SK-N-SH treated with all-trans-retinoic acid at 6 μM for 48 hours (cell line): ENCODE results near the gene ACO1.

ENCODE experiments used
- ATAC-seq: fragments of 200-7000 bp; cut with Tn5 transposase; 3 replicates; pipeline ENCODE4 v1.9.1; 2020; ENCODE audit warnings: mild to moderate bottlenecking, moderate library complexity
- ARNTL ChIP-seq: fragments of 450-650 bp; formaldehyde crosslinking; IDR thresholded peaks from 2 replicates; pipeline ENCODE4 v1.5.0; 2020; ENCODE audit warnings: low read depth, mild to moderate bottlenecking, moderate library complexity, borderline replicate concordance
- BACH2 ChIP-seq: fragments of 250-450 bp; sonication (Bioruptor Pico); IDR thresholded peaks from 2 replicates; pipeline ENCODE4 v1.9.0; 2021; ENCODE audit warnings: mild to moderate bottlenecking, borderline replicate concordance
- CREB5 ChIP-seq: fragments of 250-450 bp; sonication (Bioruptor Pico); IDR thresholded peaks from 2 replicates; pipeline ENCODE4 v1.5.1; 2020; ENCODE audit warnings: low read depth, mild to moderate bottlenecking, moderate library complexity
- CSDC2 ChIP-seq: fragments of 250-450 bp; sonication (Bioruptor Pico); IDR thresholded peaks from 2 replicates; pipeline ENCODE4 v1.5.0; 2020; ENCODE audit warnings: mild to moderate bottlenecking, moderate library complexity
- CSRNP3 ChIP-seq: fragments of 250-450 bp; sonication (Bioruptor Pico); IDR thresholded peaks from 2 replicates; pipeline ENCODE4 v1.5.1; 2021; ENCODE audit warnings: mild to moderate bottlenecking, moderate library complexity
- ESRRG ChIP-seq: fragments of 250-450 bp; sonication (Bioruptor Pico); IDR thresholded peaks from 2 replicates; pipeline ENCODE4 v1.6.1; 2021; ENCODE audit warnings: mild to moderate bottlenecking
- GLIS3 ChIP-seq: fragments of 250-450 bp; sonication (Bioruptor Pico); IDR thresholded peaks from 2 replicates; pipeline ENCODE4 v1.5.0; 2020; ENCODE audit warnings: mild to moderate bottlenecking, moderate library complexity
- ISL1 ChIP-seq: fragments of 250-450 bp; sonication (Bioruptor Pico); IDR thresholded peaks from 2 replicates; pipeline ENCODE4 v2.1.2; 2022; ENCODE audit warnings: mild to moderate bottlenecking, moderate library complexity
- OSR1 ChIP-seq: fragments of 250-450 bp; sonication (Bioruptor Pico); IDR thresholded peaks from 2 replicates; pipeline ENCODE4 v1.8.0; 2022; ENCODE audit warnings: moderate library complexity, mild to moderate bottlenecking, inconsistent platforms
- PPARA ChIP-seq: fragments of 250-450 bp; sonication (Bioruptor Pico); IDR thresholded peaks from 2 replicates; pipeline ENCODE4 v1.5.0; 2020; ENCODE audit warnings: mild to moderate bottlenecking, borderline replicate concordance
- RARB ChIP-seq: fragments of 250-450 bp; sonication (Bioruptor Pico); IDR thresholded peaks from 2 replicates; pipeline ENCODE4 v1.8.0; 2021; ENCODE audit warnings: mild to moderate bottlenecking, moderate library complexity
- SNAI2 ChIP-seq: fragments of 250-450 bp; sonication (Bioruptor Pico); IDR thresholded peaks from 2 replicates; pipeline ENCODE4 v1.5.0; 2020; ENCODE audit warnings: mild to moderate bottlenecking, moderate library complexity
- TCF4 ChIP-seq: fragments of 250-450 bp; sonication (Bioruptor Pico); IDR thresholded peaks from 2 replicates; pipeline ENCODE4 v1.8.0; 2021; ENCODE audit warnings: mild to moderate bottlenecking, moderate library complexity, borderline replicate concordance
- TOX ChIP-seq: fragments of 250-450 bp; sonication (Bioruptor Pico); IDR thresholded peaks from 2 replicates; pipeline ENCODE4 v1.8.0; 2021; ENCODE audit warnings: mild to moderate bottlenecking, moderate library complexity, borderline replicate concordance
- ZC3H10 ChIP-seq: fragments of 250-450 bp; sonication (Bioruptor Pico); IDR thresholded peaks from 2 replicates; pipeline ENCODE4 v1.5.1; 2021; ENCODE audit warnings: mild to moderate bottlenecking, moderate library complexity
- ZFP3 ChIP-seq: fragments of 250-450 bp; sonication (Bioruptor Pico); IDR thresholded peaks from 2 replicates; pipeline ENCODE4 v1.5.0; 2020; ENCODE audit warnings: mild to moderate bottlenecking, moderate library complexity
- ZFP30 ChIP-seq: fragments of 450-650 bp; formaldehyde crosslinking; IDR thresholded peaks from 2 replicates; pipeline ENCODE4 v1.5.0; 2022; ENCODE audit warnings: mild to moderate bottlenecking, moderate library complexity
- ZNF565 ChIP-seq: fragments of 450-650 bp; formaldehyde crosslinking; conservative IDR thresholded peaks from 2 replicates; pipeline ENCODE4 v1.5.0; 2020; ENCODE audit warnings: low read depth, mild to moderate bottlenecking, moderate library complexity
- ZNF70 ChIP-seq: fragments of 450-650 bp; formaldehyde crosslinking; IDR thresholded peaks from 2 replicates; pipeline ENCODE4 v1.5.0; 2020; ENCODE audit warnings: mild to moderate bottlenecking, moderate library complexity
- ZNF8 ChIP-seq: fragments of 450-650 bp; formaldehyde crosslinking; IDR thresholded peaks from 2 replicates; pipeline ENCODE4 v1.5.0; 2020; ENCODE audit warnings: mild to moderate bottlenecking, moderate library complexity
- TF ChIP-seq, protein P1 (sequence below): fragments of 250-450 bp; sonication (Bioruptor Pico); IDR thresholded peaks from 2 replicates; pipeline ENCODE4 v1.8.0; 2020; ENCODE audit warnings: mild to moderate bottlenecking, moderate library complexity, borderline replicate concordance
- TF ChIP-seq, protein P2 (sequence below): fragments of 250-450 bp; sonication (Bioruptor Pico); IDR thresholded peaks from 2 replicates; pipeline ENCODE4 v1.8.0; 2021; ENCODE audit warnings: low read depth, mild to moderate bottlenecking, moderate library complexity, borderline replicate concordance
- TF ChIP-seq, protein P3 (sequence below): fragments of 250-450 bp; sonication (Bioruptor Pico); IDR thresholded peaks from 2 replicates; pipeline ENCODE4 v1.5.0; 2020; ENCODE audit warnings: mild to moderate bottlenecking, moderate library complexity

The ACO1 gene

GRCh38 chr9:32456564-32456963 lies 72.1 kb downstream of the ACO1 start:
- ATAC-seq: no peak
- TF ChIP-seq ARNTL (no peak), ESRRG (no peak), CSRNP3 (no peak), TCF4 (CRISPR knock-in tag) (no peak), SNAI2 (CRISPR knock-in tag) (no peak)
- TF ChIP-seq, protein P1, sequence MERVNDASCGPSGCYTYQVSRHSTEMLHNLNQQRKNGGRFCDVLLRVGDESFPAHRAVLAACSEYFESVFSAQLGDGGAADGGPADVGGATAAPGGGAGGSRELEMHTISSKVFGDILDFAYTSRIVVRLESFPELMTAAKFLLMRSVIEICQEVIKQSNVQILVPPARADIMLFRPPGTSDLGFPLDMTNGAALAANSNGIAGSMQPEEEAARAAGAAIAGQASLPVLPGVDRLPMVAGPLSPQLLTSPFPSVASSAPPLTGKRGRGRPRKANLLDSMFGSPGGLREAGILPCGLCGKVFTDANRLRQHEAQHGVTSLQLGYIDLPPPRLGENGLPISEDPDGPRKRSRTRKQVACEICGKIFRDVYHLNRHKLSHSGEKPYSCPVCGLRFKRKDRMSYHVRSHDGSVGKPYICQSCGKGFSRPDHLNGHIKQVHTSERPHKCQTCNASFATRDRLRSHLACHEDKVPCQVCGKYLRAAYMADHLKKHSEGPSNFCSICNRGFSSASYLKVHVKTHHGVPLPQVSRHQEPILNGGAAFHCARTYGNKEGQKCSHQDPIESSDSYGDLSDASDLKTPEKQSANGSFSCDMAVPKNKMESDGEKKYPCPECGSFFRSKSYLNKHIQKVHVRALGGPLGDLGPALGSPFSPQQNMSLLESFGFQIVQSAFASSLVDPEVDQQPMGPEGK (CRISPR knock-in tag): no peak

DNA sequence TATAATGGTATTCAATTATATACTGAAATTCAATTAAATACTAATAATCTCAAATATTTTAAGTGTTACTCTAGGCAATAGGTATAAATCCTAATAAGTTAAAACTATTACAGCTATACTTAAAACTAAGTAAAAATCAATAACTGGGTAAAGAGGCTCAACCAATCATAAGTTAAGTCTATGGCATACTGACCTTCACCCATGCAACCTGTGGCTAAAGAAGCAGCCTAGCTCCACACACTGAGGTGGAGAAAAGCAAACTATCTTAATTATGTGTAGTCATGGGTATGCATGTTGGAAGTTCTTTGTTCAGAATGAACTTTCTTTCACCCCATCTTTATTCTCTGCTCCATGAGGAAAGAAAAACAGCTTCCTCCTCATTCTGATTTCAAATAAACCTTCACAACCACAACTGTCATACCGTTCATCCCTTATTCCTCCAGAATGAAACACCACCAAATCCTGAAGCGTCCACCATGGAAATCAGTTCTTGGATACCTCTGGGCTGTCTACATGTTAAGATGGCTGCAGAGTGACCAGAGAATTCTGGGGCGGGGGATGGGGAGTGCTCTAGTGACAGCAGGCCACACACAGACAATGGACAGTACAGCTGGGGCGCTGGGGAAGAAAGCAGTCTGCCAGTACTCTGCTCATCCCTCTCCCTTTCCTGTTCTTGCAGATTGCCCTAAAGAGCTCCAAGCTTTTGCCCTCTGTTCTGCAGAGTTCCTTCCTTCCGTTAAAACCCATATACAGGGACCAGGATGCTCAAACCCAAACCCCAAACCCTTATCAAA lies 79.3 kb downstream of the ACO1 start:
- no peak for ATAC-seq
- TF ChIP-seq ZNF8 (CRISPR knock-in tag): no peak
- TF ChIP-seq ZFP30 (CRISPR knock-in tag): no peak
- no peak for TF ChIP-seq TCF4 (CRISPR knock-in tag)
- TF ChIP-seq, protein P2, sequence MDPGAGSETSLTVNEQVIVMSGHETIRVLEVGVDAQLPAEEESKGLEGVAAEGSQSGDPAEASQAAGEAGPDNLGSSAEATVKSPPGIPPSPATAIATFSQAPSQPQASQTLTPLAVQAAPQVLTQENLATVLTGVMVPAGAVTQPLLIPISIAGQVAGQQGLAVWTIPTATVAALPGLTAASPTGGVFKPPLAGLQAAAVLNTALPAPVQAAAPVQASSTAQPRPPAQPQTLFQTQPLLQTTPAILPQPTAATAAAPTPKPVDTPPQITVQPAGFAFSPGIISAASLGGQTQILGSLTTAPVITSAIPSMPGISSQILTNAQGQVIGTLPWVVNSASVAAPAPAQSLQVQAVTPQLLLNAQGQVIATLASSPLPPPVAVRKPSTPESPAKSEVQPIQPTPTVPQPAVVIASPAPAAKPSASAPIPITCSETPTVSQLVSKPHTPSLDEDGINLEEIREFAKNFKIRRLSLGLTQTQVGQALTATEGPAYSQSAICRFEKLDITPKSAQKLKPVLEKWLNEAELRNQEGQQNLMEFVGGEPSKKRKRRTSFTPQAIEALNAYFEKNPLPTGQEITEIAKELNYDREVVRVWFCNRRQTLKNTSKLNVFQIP: no peak
- no peak for TF ChIP-seq CSDC2
- TF ChIP-seq, protein P3, sequence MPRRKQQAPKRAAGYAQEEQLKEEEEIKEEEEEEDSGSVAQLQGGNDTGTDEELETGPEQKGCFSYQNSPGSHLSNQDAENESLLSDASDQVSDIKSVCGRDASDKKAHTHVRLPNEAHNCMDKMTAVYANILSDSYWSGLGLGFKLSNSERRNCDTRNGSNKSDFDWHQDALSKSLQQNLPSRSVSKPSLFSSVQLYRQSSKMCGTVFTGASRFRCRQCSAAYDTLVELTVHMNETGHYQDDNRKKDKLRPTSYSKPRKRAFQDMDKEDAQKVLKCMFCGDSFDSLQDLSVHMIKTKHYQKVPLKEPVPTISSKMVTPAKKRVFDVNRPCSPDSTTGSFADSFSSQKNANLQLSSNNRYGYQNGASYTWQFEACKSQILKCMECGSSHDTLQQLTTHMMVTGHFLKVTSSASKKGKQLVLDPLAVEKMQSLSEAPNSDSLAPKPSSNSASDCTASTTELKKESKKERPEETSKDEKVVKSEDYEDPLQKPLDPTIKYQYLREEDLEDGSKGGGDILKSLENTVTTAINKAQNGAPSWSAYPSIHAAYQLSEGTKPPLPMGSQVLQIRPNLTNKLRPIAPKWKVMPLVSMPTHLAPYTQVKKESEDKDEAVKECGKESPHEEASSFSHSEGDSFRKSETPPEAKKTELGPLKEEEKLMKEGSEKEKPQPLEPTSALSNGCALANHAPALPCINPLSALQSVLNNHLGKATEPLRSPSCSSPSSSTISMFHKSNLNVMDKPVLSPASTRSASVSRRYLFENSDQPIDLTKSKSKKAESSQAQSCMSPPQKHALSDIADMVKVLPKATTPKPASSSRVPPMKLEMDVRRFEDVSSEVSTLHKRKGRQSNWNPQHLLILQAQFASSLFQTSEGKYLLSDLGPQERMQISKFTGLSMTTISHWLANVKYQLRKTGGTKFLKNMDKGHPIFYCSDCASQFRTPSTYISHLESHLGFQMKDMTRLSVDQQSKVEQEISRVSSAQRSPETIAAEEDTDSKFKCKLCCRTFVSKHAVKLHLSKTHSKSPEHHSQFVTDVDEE (CRISPR knock-in tag): no peak
- TF ChIP-seq ZNF70 (CRISPR knock-in tag): no peak
- TF ChIP-seq ZNF565: no peak
- no peak for TF ChIP-seq ESRRG
- TF ChIP-seq BACH2 (CRISPR knock-in tag): no peak
- no peak for TF ChIP-seq PPARA (CRISPR knock-in tag)
- no peak for TF ChIP-seq CSRNP3
- no peak for TF ChIP-seq RARB (CRISPR knock-in tag)
- TF ChIP-seq SNAI2 (CRISPR knock-in tag): no peak
- TF ChIP-seq TOX: no peak
- TF ChIP-seq ARNTL: no peak
- TF ChIP-seq ZC3H10 (CRISPR knock-in tag): no peak
- TF ChIP-seq, all 23 proteins: peak for 0

DNA sequence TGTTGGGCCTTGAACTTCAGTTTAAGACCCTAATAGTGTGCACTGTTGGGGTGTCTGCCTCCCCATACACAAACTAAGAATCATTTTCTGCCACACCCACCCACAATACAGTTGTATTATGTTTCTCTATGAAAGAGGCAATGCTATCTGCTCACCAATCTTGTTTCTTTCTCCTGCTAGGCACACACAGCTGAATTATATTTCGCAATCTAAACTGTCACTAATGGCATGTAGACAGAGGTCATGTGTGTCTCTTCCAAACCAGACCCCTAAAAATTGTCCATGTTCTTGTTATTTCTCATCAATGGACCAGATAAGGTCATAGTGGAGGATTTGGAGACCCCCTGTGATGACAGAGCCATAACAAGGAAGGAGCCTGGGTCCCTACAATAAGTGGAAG lies 84.3 kb downstream of the ACO1 start:
- ATAC-seq: no peak
- TF ChIP-seq GLIS3 (CRISPR knock-in tag) (no peak), ARNTL (no peak), PPARA (CRISPR knock-in tag) (no peak), OSR1 (CRISPR knock-in tag) (no peak), BACH2 (CRISPR knock-in tag) (no peak), ZFP3 (no peak), TCF4 (CRISPR knock-in tag) (no peak), ISL1 (CRISPR knock-in tag) (no peak), ZC3H10 (CRISPR knock-in tag) (no peak), CREB5 (no peak), ZNF8 (CRISPR knock-in tag) (no peak)
- TF ChIP-seq, protein P1 (CRISPR knock-in tag): no peak
